Heart left ventricle (tissue), 16 donors: ENCODE data around the gene GOLGB1. TPM values are rescaled to one million over a fixed set of nuclear protein-coding genes. Genes with fewer than 3 reads are reported as not detected.

Experiments
- ATAC-seq, 4 donors: fragments of 200-7000 bp; cut with Tn5 transposase; one replicate each; pipeline ENCODE4 v1.9.1; 2020 to 2022; ENCODE audit warnings: moderate library complexity in 4 of 4, mild to moderate bottlenecking in 3 of 4, moderate number of reproducible peaks in 1 of 4
- DNase-seq, 5 donors: peaks; one replicate each; pipeline ENCODE4 v3.0.0-alpha.2; 2020
- H3K27ac ChIP-seq, 12 donors: fragments of 200-600 bp; sonication (generic) in 4 of 12; one replicate each; pipeline versions ENCODE4 v1.5.0 to v1.8.0; 2016 to 2022; ENCODE audit warnings: mild to moderate bottlenecking in 2 of 12
- H3K27me3 ChIP-seq, 9 donors: fragments of 200-600 bp; sonication (generic) in 2 of 9; one replicate each; pipeline versions ENCODE4 v1.5.1 to v1.8.0; 2016 to 2022; ENCODE audit warnings: mild to moderate bottlenecking in 3 of 9
- H3K36me3 ChIP-seq, 9 donors: fragments of 200-600 bp; sonication (generic) in 2 of 9; one replicate each; pipeline versions ENCODE4 v1.5.0 to v1.8.0; 2018 to 2022; ENCODE audit warnings: mild to moderate bottlenecking in 2 of 9
- H3K4me1 ChIP-seq, 12 donors: fragments of 200-600 bp; sonication (generic) in 4 of 12; one replicate each; pipeline versions ENCODE4 v1.5.0 to v1.8.0; 2016 to 2022; ENCODE audit warnings: mild to moderate bottlenecking in 3 of 12
- H3K4me3 ChIP-seq, 12 donors: fragments of 200-600 bp; sonication (generic) in 4 of 12; one replicate each; pipeline versions ENCODE4 v1.5.0 to v1.8.0; 2017 to 2022; ENCODE audit warnings: mild to moderate bottlenecking in 9 of 12, moderate library complexity in 4 of 12
- H3K9me3 ChIP-seq, 12 donors: fragments of 200-600 bp; sonication (generic) in 4 of 12; one replicate each; pipeline versions ENCODE4 v1.5.0 to v1.8.0; 2016 to 2022; ENCODE audit warnings: mild to moderate bottlenecking in 1 of 12
- CTCF ChIP-seq, 12 donors: fragments of 200-600 bp; sonication (generic) in 4 of 12; IDR thresholded peaks; one replicate each; pipeline versions ENCODE4 v1.5.0 to v1.8.0; 2018 to 2022; ENCODE audit warnings: antibody characterized with exemption in 12 of 12, mild to moderate bottlenecking in 5 of 12
- POLR2A ChIP-seq, 2 donors: fragments of 450-650 bp; IDR thresholded peaks; one replicate each; pipeline ENCODE4 v1.6.1; 2017; ENCODE audit warnings: antibody characterized with exemption in 2 of 2, mild to moderate bottlenecking in 2 of 2, moderate library complexity in 2 of 2
- WGBS, 4 donors: extraction: QIAGEN DNeasy Blood & Tissue Kit in 2 of 4; methylation state at CpG; one replicate each; pipeline versions ENCODE4 v1.1.5 to v1.1.7; 2013 to 2018; 5-methylcytosine and 5-hydroxymethylcytosine counted together
- intact Hi-C, 10 donors: fragments of 100-400 bp; cut with DNase I; formaldehyde crosslinking; loops; one replicate each; pipeline versions ENCODE4 v1.11.1 to v1.14.2; 2022
- polyA plus RNA-seq, 2 donors: library from polyadenylated mRNA; stranded (reverse); fragments of 200-250 nt; gene quantifications; one replicate each; pipeline ENCODE4 v1.2.3, GENCODE V29; 2013
- total RNA-seq, 9 donors: library from RNA; depleted of rRNA in 2 of 9; stranded (reverse); fragments of >200 nt in 2 of 9; fragmentation: NEBNext Ultra II Directional in 3 of 9; extraction: Animal tissue kit (Norgen Biotek cat#: 25700) in 3 of 9; gene quantifications; one replicate each; pipeline versions ENCODE4 v1.1.0 to v1.2.4, GENCODE V29; 2016 to 2023
- donor health status: ischemic (EF 13 %, LVEDD 7.1; RV severe dilation, severe dysfunction).
- donor health status: healthy with polysubstance abuse.
- donor health status: DM: no; HTN: yes; CAD: no.
- donor health status: DM: no; HTN: no; CAD: no.
- donor health status: ischemic (EF 25% LVEDD 6.9; RV normal size, moderate dysfunction).
- donor health status: ischemic (EF 25% LVEDD 5.7; RV mildly dilated, moderate dysfunction).
- donor health status: healthy.
- donor health status: DM: yes; HTN: yes; CAD: no.
- donor health status: ischemic (EF 35%, LVEDD 5.7; RV mildly dilated, moderate dysfunction).
- donor health status: nonischemic (EF 11% LVEDD 7.7; RV severe dilation, severe dysfunction).
- donor health status: DM: yes; HTN: yes; CAD: no.
- donor health status: PGD.
- donor health status: ischemic (EF 29% LVEDD 5.4; RV normal size, mild dysfunction).
- donor health status: nonischemic (EF 23%, LVEDD 6.1; RV moderate dilation, normal function).

Gene GOLGB1
- total and polyA plus RNA-seq, 11 donors, result 14.4 to 90.9 (median 44.1) TPM

GRCh38 chr3:121722411-121722810 lies 27.1 kb downstream of the GOLGB1 start:
- peaks cover 0 to 100% (median 99%) of the 10 kb centered on the region in 9 donors for H3K36me3 ChIP-seq
- peaks cover 0 to 5% (median 0%) of the 10 kb centered on the region in 12 donors for H3K9me3 ChIP-seq
- H3K27ac ChIP-seq, result no peak overlapping the region
- H3K4me1 ChIP-seq, result peaks cover 0 to 5% (median 0%) of the 10 kb centered on the region in 12 donors
- ATAC-seq, result no peak
- intact Hi-C loops, result loop anchor here in 1 of 10 donors (10.0 kb wide), 1 partner anchor 58 kb away; the partner anchor contains the start of gene HCLS1
- no peaks in the 10 kb centered on the region for H3K27me3 ChIP-seq
- WGBS, 4 donors, result 87 to 92% (median 91%) methylated on average over 1 of the region's 1 CpG
- TF ChIP-seq POLR2A (IDR thresholded peaks at IDR 0.05) (no peak), CTCF (IDR thresholded peaks at IDR 0.05) (no peak)
- DNase-seq, result no peak
- H3K4me3 ChIP-seq, result no peak overlapping the region

- DNase-seq (no peak), ATAC-seq (peak in 3 of 4 donors; percentile 44 to 57 (median 51))
- intact Hi-C loops, result loop anchor here in 1 of 10 donors (10.0 kb wide), 1 partner anchor 55 kb away; the partner anchor contains the start of gene HCLS1
- H3K4me3 ChIP-seq, result no peak overlapping the region
- peak overlapping the region in 2 of 12 donors; percentile 1 to 18 for H3K27ac ChIP-seq
- H3K27me3 ChIP-seq, result no peaks in the 10 kb centered on the region
- peaks cover 0 to 5% (median 0%) of the 10 kb centered on the region in 12 donors for H3K9me3 ChIP-seq
- H3K36me3 ChIP-seq, result peaks cover 0 to 100% (median 100%) of the 10 kb centered on the region in 9 donors
- no peak for TF ChIP-seq POLR2A (IDR thresholded peaks at IDR 0.05)
- TF ChIP-seq CTCF (IDR thresholded peaks at IDR 0.05), result no peak
- peaks cover 0 to 5% (median 0%) of the 10 kb centered on the region in 12 donors for H3K4me1 ChIP-seq
Observed at GRCh38 chr3:121720163-121720562, 29.4 kb downstream of the GOLGB1 start.

GRCh38 chr3:121719423-121719822 lies 30.1 kb downstream of the GOLGB1 start:
- DNase-seq (no peak), ATAC-seq (no peak)
- 90 to 93% (median 91%) methylated on average over 5 of the region's 5 CpGs for WGBS, 4 donors
- Histone ChIP-seq H3K9me3 (peaks cover 0 to 5% (median 0%) of the 10 kb centered on the region in 12 donors), H3K27ac (no peak overlapping the region), H3K4me3 (no peak overlapping the region), H3K27me3 (no peaks in the 10 kb centered on the region), H3K36me3 (peaks cover 0 to 100% (median 100%) of the 10 kb centered on the region in 9 donors), H3K4me1 (peaks cover 0 to 2% (median 0%) of the 10 kb centered on the region in 12 donors)
- no peak for TF ChIP-seq POLR2A (IDR thresholded peaks at IDR 0.05)
- TF ChIP-seq CTCF (IDR thresholded peaks at IDR 0.05), result no peak
- intact Hi-C loops, result no loop called here

- peaks cover 0 to 100% (median 100%) of the 10 kb centered on the region in 9 donors for H3K36me3 ChIP-seq
- WGBS, 4 donors, result 76 to 87% (median 86%) methylated on average over 6 of the region's 6 CpGs
- no peak for ATAC-seq
- H3K27me3 ChIP-seq, result no peaks in the 10 kb centered on the region
- peaks cover 0 to 1% (median 0%) of the 10 kb centered on the region in 12 donors for H3K9me3 ChIP-seq
- no peak overlapping the region for H3K4me3 ChIP-seq
- no peak overlapping the region for H3K27ac ChIP-seq
- intact Hi-C loops, result no loop called here
- no peak for DNase-seq
- no peak for TF ChIP-seq CTCF (IDR thresholded peaks at IDR 0.05)
- TF ChIP-seq POLR2A (IDR thresholded peaks at IDR 0.05), result no peak
- peaks cover 0 to 2% (median 0%) of the 10 kb centered on the region in 12 donors for H3K4me1 ChIP-seq
Observed at GRCh38 chr3:121718205-121718846, 31.2 kb downstream of the GOLGB1 start.
